Progenitor cell of endocrine pancreas (in vitro differentiated cells): ENCODE data around the gene ATP4B. TPM values are rescaled to one million over a fixed set of nuclear protein-coding genes. Genes with fewer than 3 reads are reported as not detected.

Experiments
- DNase-seq: peaks from one replicate; pipeline ENCODE4 v3.0.0; 2021; ENCODE audit warnings: low spot score; ENCODE audit not compliant: unreplicated experiment
- H3K27ac Mint-ChIP-seq: 2 replicates; pipeline ENCODE4 v1.8.0; 2021; ENCODE audit warnings: mild to moderate bottlenecking, moderate library complexity, mixed read lengths
- H3K27me3 Mint-ChIP-seq: 2 replicates; pipeline ENCODE4 v1.8.0; 2021; ENCODE audit warnings: mixed read lengths
- H3K36me3 Mint-ChIP-seq: 2 replicates; pipeline ENCODE4 v1.8.0; 2022; ENCODE audit warnings: mixed read lengths; ENCODE audit not compliant: insufficient read depth
- H3K4me1 Mint-ChIP-seq: 2 replicates; pipeline ENCODE4 v1.8.0; 2021; ENCODE audit warnings: low read depth, mixed read lengths
- H3K4me3 Mint-ChIP-seq: 2 replicates; pipeline ENCODE4 v1.8.0; 2021; ENCODE audit warnings: low read depth, mild to moderate bottlenecking, moderate library complexity, mixed read lengths
- H3K9me3 Mint-ChIP-seq: 2 replicates; pipeline ENCODE4 v1.8.0; 2021; ENCODE audit warnings: low read depth, mixed read lengths
- CTCF ChIP-seq: fragments of 200-600 bp; sonication (generic); IDR thresholded peaks from one replicate; pipeline ENCODE4 v1.5.0; 2021; ENCODE audit warnings: antibody characterized with exemption, mild to moderate bottlenecking; ENCODE audit not compliant: unreplicated experiment
- total RNA-seq: library from RNA; stranded (reverse); gene quantifications from 2 replicates; pipeline ENCODE4 v1.2.1, GENCODE V29; 2021

ATP4B gene
- total RNA-seq, 1 donor from 2014 or later = not detected

- no peaks in the 10 kb centered on the region for H3K27me3 Mint-ChIP-seq
- DNase-seq = no peak
- no peak overlapping the region for H3K27ac Mint-ChIP-seq
Observed at GRCh38 chr13:113652404-113653263, 5.4 kb downstream of the ATP4B start.

GRCh38 chr13:113651511-113652403 lies 6.2 kb downstream of the ATP4B start:
- H3K36me3 Mint-ChIP-seq = peaks cover 12% of the 10 kb centered on the region
- H3K4me1 Mint-ChIP-seq = no peaks in the 10 kb centered on the region
- no peak for TF ChIP-seq CTCF
- DNase-seq = no peak
- H3K27me3 Mint-ChIP-seq = no peaks in the 10 kb centered on the region
- no peak overlapping the region for H3K27ac Mint-ChIP-seq
- H3K4me3 Mint-ChIP-seq = no peak overlapping the region
- no peaks in the 10 kb centered on the region for H3K9me3 Mint-ChIP-seq

More at GRCh38 chr13:113652404-113653263, 5.4 kb downstream of the ATP4B start:
- no peak overlapping the region for H3K4me3 Mint-ChIP-seq
- no peaks in the 10 kb centered on the region for H3K4me1 Mint-ChIP-seq
- H3K36me3 Mint-ChIP-seq = peaks cover 12% of the 10 kb centered on the region
- TF ChIP-seq CTCF = no peak
- H3K9me3 Mint-ChIP-seq = no peaks in the 10 kb centered on the region

- Mint-ChIP-seq H3K4me3 (no peak overlapping the region), H3K4me1 (no peaks in the 10 kb centered on the region), H3K9me3 (no peaks in the 10 kb centered on the region), H3K27ac (no peak overlapping the region), H3K27me3 (no peaks in the 10 kb centered on the region), H3K36me3 (peaks cover 16% of the 10 kb centered on the region)
- TF ChIP-seq CTCF = no peak
- no peak for DNase-seq
Observed at GRCh38 chr13:113650731-113651148, 7.3 kb downstream of the ATP4B start.

GRCh38 chr13:113650275-113650674 lies 7.7 kb downstream of the ATP4B start:
- no peaks in the 10 kb centered on the region for H3K9me3 Mint-ChIP-seq
- no peak for TF ChIP-seq CTCF
- peaks cover 16% of the 10 kb centered on the region for H3K36me3 Mint-ChIP-seq
- no peaks in the 10 kb centered on the region for H3K4me1 Mint-ChIP-seq
- H3K27ac Mint-ChIP-seq = no peak overlapping the region
- DNase-seq = no peak
- no peak overlapping the region for H3K4me3 Mint-ChIP-seq
- H3K27me3 Mint-ChIP-seq = no peaks in the 10 kb centered on the region

- no peak for DNase-seq
- Mint-ChIP-seq H3K4me3 (no peak overlapping the region), H3K27me3 (no peaks in the 10 kb centered on the region), H3K36me3 (peaks cover 18% of the 10 kb centered on the region), H3K9me3 (no peaks in the 10 kb centered on the region), H3K27ac (no peak overlapping the region), H3K4me1 (no peaks in the 10 kb centered on the region)
- TF ChIP-seq CTCF = no peak
Observed at GRCh38 chr13:113649212-113649611, 8.8 kb downstream of the ATP4B start.
